Activated naive CD4-positive, alpha-beta T cell treated with anti-CD3 and anti-CD28 coated beads, Interleukin-2, amount 50 U/mL, for 72 hours (primary cell): ENCODE results near the gene NUP107. TPM values are rescaled to one million over a fixed set of nuclear protein-coding genes. Genes with fewer than 3 reads are reported as not detected.
A peak's percentile ranks its signal among the peaks of the same experiment; 100 is the strongest.

Experiments
- ATAC-seq, 2 donors: fragments of 150-1000 bp; cut with Tn5 transposase; 2 replicates each; pipeline ENCODE4 v1.10.0; 2021; ENCODE audit warnings: mild to moderate bottlenecking in 2 of 2, moderate library complexity in 2 of 2
- DNase-seq, 2 donors: peaks; one replicate each; pipeline ENCODE4 v3.0.0; 2021 to 2022; ENCODE audit warnings: low spot score in 2 of 2
- H3K27ac Mint-ChIP-seq, 2 donors: one replicate each; pipeline ENCODE4 v1.8.0; 2022; ENCODE audit warnings: mild to moderate bottlenecking in 2 of 2, mixed read lengths in 2 of 2
- H3K36me3 Mint-ChIP-seq, 2 donors: one replicate each; pipeline ENCODE4 v1.8.0; 2022; ENCODE audit warnings: mixed read lengths in 2 of 2
- H3K9me3 Mint-ChIP-seq, 2 donors: one replicate each; pipeline ENCODE4 v1.8.0; 2022; ENCODE audit warnings: mixed read lengths in 2 of 2
- total RNA-seq, 2 donors: library from RNA; stranded (reverse); gene quantifications; one replicate each; pipeline ENCODE4 v1.2.3, GENCODE V29; 2022

NUP107 gene
- total RNA-seq, 2 donors from 2014 or later = 156 to 159 TPM

DNA sequence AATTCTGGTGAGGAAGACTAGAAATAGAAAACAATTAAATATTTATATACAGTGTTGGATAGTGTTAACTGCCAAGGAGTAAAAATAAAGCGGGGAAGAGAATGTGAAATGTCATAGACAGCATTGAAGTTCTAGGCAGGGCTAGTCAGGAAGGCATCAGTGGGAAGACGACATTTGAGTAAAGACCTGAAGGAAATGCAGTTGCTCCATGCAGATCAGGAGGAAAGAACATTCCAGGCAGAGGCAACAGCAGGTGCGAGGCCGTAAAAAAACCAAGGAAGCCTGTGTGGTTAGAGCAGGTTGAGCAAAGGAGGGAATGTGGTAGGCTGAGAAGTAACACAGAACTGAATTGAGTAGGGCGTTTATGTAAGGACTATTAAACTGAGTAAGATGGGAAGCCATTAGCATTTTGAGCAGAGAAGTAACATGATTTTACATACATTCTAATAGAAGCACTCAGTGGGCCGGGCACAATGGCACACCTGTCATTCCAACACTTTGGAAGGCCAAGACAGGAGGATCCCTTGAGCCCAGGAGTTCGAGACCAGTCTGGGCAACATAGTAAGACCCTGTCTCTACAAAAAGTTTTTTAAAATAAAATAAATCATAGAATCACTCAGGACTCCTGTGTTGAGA is 74.1 kb downstream of the NUP107 start:
- Mint-ChIP-seq H3K36me3 (peaks cover 4 to 6% of the 10 kb centered on the region in 2 donors), H3K9me3 (no peaks in the 10 kb centered on the region), H3K27ac (no peak overlapping the region)
- DNase-seq = no peak
- ATAC-seq = no peak

DNA sequence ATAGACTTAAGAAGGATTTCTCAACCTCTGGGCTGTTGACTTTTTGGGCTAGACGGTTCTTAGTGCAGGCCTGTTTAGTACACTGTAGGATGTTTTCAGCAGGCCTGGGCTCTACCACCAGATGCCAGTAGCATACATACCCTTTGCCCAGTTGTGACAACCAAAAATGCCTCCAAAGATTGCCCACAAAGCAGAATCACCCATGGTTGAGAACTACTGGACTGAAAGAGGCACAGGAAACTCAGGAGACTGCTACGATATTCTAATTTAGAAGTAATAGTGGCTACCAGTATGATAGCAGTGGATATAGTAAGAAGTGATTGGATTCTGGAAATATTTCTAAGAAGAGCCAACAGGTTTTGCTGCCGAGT is 74.6 kb downstream of the NUP107 start:
- no peak for DNase-seq
- H3K27ac Mint-ChIP-seq = peak overlapping the region in 1 of 2 donors; percentile 8
- peaks cover 4 to 6% of the 10 kb centered on the region in 2 donors for H3K36me3 Mint-ChIP-seq
- no peak for ATAC-seq
- H3K9me3 Mint-ChIP-seq = no peaks in the 10 kb centered on the region

DNA sequence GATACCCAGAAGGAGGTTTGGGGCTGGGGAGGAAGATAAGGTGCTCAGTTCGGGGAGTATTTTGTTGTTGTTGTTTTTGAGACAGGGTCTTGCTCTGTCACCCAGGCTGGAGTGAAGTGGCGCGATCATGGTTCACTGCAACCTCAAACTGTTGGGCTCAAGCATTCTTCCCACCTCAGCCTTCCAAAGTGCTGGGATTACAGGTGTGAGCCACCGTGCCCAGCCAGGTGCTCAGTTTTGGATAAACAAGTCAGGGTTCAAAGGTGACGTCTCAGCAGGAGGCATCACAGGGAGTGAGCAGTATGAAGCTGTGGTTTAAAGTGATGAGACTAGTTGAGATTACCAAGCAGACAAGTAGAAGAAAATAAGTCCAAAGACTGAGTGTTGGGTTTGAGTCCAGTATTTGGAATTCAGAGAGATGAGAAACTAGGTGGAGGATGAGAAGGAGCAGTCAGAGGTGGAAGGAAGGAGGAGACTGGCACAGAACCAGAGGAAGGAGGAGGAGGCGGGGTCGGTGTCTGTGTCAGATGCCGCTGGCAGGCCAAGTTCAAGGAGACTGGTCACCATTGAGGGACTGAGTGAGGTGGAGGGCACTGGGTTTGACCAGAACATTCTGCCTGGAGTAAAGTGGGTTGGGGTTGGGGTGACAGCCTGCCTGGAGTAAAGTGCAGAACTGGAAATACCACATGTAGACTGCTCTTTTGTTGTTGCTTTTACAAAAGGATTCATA is 75.3 kb downstream of the NUP107 start:
- ATAC-seq (no peak), DNase-seq (no peak)
- Mint-ChIP-seq H3K9me3 (no peaks in the 10 kb centered on the region), H3K27ac (peak overlapping the region; percentile 5 to 8), H3K36me3 (peaks cover 4 to 6% of the 10 kb centered on the region in 2 donors)

DNA sequence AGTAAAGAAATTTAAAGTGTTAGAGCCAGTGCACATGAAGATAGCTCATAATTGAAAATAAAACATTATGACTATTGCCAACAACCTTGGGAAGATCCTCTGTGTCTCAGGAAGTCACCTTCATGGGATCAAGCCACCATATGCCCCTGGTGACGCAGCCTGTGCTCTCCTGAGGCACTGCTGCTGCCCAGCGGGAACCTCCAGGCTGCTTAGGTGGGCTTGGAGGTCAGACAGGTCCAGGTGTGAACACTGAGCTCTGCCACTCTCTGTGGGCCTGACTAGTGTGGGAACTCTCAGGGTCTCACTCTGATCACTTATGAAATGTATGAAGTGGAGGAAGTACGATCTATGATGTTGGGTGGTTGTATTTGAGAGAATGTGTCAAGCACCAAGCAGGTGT is 75.9 kb downstream of the NUP107 start:
- DNase-seq (no peak), ATAC-seq (no peak)
- Mint-ChIP-seq H3K36me3 (peaks cover 4 to 6% of the 10 kb centered on the region in 2 donors), H3K9me3 (no peaks in the 10 kb centered on the region), H3K27ac (no peak overlapping the region)

DNA sequence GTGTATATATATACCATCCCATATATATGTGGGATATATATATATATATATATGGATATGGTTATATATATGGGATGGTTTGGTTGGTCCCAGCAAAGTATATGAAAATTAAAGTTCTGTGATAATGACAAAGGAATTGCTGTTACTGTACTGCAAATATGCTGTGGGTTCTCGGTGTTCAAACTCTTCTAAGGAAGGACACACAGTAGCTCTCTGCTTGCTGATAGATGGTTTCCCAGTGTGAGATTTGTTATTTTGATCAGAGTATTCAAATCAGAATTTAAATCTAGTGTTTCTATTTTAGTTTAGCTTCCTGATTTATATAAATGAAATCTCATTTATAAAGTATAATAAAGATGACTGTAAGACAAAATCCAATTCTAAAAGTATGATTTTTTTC is 78.9 kb downstream of the NUP107 start:
- ATAC-seq (no peak), DNase-seq (no peak)
- Mint-ChIP-seq H3K27ac (no peak overlapping the region), H3K36me3 (no peaks in the 10 kb centered on the region), H3K9me3 (peaks cover 0 to 3% of the 10 kb centered on the region in 2 donors)

DNA sequence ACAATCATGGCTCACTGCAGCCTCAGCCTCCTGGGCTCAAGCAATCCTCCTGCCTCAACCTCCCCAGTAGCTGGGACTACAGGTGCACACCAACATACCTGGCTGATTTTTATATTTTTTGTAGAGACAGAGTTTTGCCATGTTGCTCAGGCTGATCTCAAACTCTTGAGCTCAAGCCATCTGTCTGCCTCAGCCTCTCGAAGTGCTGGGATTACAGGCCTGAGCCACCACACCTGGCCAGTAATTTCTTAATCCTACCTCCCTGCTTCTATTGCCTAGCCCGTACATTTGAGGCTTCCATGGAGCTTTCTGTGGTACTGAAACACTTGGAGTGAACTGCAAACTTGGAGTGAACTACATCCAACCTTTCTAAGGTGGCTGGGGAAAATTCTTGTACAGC is 79.9 kb downstream of the NUP107 start:
- DNase-seq (no peak), ATAC-seq (no peak)
- Mint-ChIP-seq H3K36me3 (no peaks in the 10 kb centered on the region), H3K27ac (no peak overlapping the region), H3K9me3 (peaks cover 0 to 3% of the 10 kb centered on the region in 2 donors)

DNA sequence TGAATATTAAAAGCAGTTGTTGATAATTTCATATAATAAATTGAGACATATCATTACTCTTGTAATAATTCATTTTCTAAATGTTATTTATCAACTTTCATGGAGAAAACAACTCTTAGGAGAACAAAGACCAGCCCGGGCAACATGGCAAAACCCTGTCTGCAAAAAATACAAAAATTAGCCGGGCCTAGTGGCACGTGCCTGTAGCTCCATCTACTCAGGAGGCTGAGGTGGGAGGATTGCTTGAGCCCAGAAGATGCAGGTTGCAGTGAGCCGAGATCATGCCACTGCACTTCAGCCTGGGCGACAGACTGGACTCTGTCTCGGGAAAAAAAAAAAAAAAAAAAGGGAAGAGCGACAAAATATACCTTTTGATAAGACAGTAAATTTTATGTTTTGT is 80.4 kb downstream of the NUP107 start:
- no peak for DNase-seq
- H3K36me3 Mint-ChIP-seq = no peaks in the 10 kb centered on the region
- peaks cover 0 to 3% of the 10 kb centered on the region in 2 donors for H3K9me3 Mint-ChIP-seq
- ATAC-seq = no peak
- H3K27ac Mint-ChIP-seq = no peak overlapping the region

DNA sequence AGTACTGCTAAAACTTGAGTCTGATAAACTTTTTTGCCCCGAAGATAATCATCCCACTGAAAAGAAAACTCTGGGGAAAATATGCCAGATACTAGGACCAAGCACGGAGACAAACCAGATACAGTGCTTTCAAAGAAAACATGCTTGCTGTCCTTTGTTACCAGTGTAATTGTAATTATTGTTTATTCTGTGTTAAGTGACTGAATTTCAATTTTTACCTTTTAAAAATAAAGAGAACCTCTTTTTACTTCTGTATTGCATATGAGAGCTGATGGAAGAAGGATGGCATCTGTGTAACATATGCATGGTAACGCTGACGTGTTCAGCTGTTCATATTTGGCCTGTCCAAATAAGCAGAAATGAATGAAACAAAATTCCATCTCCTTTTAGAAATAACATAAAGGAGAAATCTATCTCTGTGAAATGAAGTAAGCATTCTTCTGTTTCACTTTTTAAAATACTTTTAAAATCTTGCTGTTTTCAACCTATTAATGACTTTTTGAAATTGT is 81.7 kb downstream of the NUP107 start:
- DNase-seq (no peak), ATAC-seq (no peak)
- H3K9me3 Mint-ChIP-seq = peaks cover 0 to 3% of the 10 kb centered on the region in 2 donors
- no peak overlapping the region for H3K27ac Mint-ChIP-seq
- H3K36me3 Mint-ChIP-seq = no peaks in the 10 kb centered on the region

DNA sequence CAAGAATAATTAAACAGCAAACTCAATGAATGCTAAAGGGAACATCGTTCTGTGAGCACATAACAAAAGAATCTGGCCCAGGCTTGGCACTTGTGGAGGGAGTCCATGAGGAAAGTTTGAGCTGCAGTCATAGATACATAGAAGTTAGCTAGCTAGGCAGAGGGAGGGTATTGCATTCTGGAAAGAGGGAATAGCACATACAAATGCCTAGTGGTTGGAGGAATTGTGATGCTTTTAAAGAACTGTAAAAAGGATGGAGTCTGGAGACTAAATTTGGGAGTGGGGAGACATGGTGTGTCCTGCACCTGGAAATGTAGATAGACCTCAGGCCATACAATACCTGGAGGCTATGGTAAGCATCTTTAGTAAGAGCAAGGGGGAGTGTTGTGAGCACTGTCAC is 83.2 kb downstream of the NUP107 start:
- DNase-seq = no peak
- ATAC-seq = no peak
- Mint-ChIP-seq H3K9me3 (peaks cover 0 to 3% of the 10 kb centered on the region in 2 donors), H3K36me3 (no peaks in the 10 kb centered on the region), H3K27ac (no peak overlapping the region)

DNA sequence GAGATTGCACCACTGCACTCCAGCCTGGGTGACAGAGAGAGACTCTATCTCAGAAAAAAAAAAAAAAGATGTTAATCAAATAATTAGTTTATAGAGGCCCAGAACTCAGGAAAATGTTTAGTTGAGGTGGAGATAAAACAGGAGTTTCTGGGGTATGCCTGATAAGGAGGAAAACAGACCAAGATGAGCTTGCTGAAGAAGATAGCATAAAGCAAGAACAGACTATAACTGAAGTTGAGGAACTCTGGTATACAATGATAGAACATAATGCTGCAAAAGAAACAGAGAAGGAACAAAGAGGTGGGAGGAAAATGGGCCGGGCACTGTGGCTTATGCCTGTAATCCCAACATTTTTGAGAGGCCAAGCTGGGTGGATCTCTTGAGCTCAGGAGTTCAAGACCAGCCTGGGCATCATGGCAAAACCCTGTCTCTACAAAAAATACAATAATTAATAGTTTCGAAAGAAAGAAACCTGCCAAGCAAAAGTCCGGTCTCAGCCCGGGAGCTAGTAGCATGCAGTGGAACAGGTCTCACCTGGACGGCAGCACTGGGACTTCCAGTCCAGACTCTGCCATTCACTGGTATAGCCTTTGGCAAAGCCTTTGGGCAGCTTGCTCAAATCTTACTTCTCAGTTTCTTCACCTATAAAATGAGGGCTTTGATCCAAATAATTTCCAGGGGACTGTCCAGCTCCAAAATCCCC is 84.6 kb downstream of the NUP107 start:
- peaks cover 0 to 3% of the 10 kb centered on the region in 2 donors for H3K9me3 Mint-ChIP-seq
- no peak overlapping the region for H3K27ac Mint-ChIP-seq
- H3K36me3 Mint-ChIP-seq = no peaks in the 10 kb centered on the region
- ATAC-seq = no peak
- DNase-seq = no peak

DNA sequence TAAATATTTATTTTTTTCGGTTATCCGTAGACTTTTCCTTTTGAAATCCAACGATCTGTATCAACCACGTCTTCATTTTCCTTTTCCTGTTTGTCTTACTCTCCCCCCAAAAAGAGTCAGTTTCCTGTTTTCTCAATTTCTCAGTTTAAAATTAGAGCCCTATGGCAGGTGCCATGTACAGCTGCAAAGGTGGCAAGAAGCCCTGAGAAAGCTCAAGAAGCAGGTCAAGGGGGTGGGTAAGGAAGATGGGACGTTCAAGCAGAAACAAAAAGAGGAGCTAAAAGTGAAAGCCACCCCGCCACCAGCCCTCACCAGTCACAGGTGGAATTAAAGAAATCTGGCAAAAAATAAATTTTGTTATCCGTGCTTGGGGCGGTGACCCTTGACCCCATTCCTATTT is 85.9 kb downstream of the NUP107 start:
- no peak for DNase-seq
- H3K27ac Mint-ChIP-seq = peak overlapping the region in 1 of 2 donors; percentile 68
- H3K9me3 Mint-ChIP-seq = peaks cover 0 to 3% of the 10 kb centered on the region in 2 donors
- ATAC-seq = no peak
- H3K36me3 Mint-ChIP-seq = no peaks in the 10 kb centered on the region

DNA sequence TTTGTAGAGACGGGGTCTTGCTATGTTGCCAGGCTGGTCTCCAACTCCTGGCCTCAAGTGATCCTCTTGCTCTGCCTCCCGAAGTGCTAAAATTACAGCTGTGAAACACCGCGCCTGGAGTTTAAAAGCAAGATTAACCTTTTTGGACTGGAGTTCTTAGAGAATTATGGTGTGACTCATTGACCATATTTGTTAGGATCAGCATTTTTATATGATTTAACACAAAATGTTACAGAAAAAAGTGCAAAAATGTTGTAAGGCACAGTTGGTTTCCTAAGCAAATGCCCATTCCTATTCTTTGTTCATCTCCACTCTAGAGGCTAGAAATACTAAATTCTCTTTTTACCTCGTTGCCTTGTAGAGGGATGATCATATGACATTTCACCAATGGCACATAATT is 86.8 kb downstream of the NUP107 start:
- Mint-ChIP-seq H3K27ac (no peak overlapping the region), H3K36me3 (no peaks in the 10 kb centered on the region), H3K9me3 (peaks cover 0 to 3% of the 10 kb centered on the region in 2 donors)
- ATAC-seq = no peak
- no peak for DNase-seq

DNA sequence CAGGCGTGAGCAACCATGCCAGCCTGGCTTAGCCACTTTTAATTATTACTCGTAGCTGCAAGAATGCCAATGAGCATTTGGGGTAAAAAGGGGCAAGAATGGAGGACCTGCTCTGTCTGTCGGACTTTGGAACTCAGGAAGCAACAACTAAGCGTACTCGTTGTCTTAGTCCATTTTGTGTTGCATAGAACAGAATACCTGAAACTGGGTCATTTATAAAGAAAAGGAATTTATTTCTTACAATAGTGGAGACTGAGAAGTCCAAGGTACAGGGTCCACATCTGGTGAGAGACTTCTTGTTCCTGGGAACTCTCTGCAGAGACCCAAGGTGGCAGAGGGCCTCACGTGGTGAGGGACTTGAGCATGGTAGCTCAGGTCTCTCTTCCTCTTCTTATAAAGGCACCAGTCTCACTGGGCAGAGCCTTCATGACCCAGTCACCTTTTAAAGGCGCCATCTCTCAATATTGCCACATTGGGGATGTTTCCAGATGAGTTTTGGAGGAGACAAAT is 88.4 kb downstream of the NUP107 start:
- Mint-ChIP-seq H3K9me3 (peaks cover 0 to 2% of the 10 kb centered on the region in 2 donors), H3K27ac (no peak overlapping the region), H3K36me3 (no peaks in the 10 kb centered on the region)
- ATAC-seq = no peak
- no peak for DNase-seq

DNA sequence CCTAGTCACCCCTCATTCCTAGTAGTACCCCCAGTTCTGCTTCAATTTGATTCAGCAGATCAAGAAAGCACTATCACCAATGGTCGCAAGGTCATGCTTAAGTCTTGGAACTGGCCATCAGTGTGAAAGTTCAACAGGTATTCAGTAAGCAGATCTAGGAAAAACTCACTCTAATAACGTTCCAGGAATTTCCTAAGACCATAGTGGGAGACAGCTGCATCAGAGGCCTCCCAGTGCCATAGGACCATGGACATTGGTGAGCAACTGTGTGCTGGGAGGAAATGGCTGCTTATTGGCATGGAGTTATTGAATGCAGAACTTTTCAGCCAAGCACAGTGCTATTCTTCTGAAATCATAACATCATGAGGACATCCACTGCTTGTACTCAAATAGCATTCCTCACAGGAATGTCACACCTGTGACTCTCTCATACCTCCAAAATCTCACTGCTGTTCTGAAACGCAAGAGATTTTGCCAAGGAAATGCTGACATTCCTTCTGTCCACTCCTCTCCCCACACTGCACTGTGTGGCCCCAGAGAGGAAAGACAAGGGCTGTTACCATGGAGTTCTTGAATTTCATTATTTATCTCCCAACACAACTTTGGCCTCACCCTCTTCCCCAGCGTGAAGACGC is 90.3 kb downstream of the NUP107 start:
- no peaks in the 10 kb centered on the region for H3K36me3 Mint-ChIP-seq

DNA sequence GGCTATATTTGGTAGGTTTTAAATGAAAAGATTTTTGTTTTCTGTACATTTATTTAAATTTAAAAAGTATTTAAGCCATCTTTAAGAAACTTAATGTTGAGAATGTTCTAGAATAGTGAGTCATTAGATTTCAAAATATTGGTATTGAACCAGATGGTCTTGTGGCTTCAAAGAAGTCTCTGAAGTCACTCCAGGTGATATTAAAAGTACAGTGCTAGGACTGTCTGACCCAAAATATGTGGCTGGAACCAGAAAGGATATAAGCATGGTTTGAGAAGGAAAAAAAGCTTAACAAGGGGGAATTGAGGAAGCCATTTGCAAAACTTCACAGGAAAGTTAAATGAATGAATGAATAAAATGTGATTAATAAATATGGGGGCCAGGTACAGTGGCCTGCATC is 92.5 kb downstream of the NUP107 start:
- H3K36me3 Mint-ChIP-seq = no peaks in the 10 kb centered on the region
- H3K9me3 Mint-ChIP-seq = no peaks in the 10 kb centered on the region
- H3K27ac Mint-ChIP-seq = peak overlapping the region in 1 of 2 donors; percentile 17
- DNase-seq = no peak
- no peak for ATAC-seq

More for the DNA sequence above, 90.3 kb downstream of the NUP107 start:
- ATAC-seq (no peak), DNase-seq (no peak)
- H3K27ac Mint-ChIP-seq = no peak overlapping the region
- no peaks in the 10 kb centered on the region for H3K9me3 Mint-ChIP-seq

DNA sequence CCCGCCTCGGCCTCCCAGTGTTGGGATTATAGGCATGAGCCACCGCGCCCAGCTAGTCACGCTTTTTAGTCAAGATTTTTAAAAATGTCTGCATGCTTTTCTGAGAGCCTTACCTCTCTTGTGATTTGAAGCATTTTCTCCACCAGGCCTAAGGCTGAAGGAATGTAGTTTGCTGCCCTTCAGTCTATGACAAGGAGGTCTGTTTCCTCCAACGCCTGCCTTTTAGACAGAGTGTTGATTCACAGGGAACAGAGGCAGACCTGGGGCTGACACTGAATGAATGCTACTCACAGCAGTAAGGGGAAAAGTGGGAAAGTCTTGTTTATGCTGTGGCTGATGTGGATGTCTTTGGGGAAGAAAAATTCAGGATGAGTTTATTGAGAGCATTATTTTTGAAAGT is 94.0 kb downstream of the NUP107 start:
- no peak for DNase-seq
- Mint-ChIP-seq H3K36me3 (no peaks in the 10 kb centered on the region), H3K9me3 (no peaks in the 10 kb centered on the region), H3K27ac (peak overlapping the region in 1 of 2 donors; percentile 21)
- no peak for ATAC-seq

DNA sequence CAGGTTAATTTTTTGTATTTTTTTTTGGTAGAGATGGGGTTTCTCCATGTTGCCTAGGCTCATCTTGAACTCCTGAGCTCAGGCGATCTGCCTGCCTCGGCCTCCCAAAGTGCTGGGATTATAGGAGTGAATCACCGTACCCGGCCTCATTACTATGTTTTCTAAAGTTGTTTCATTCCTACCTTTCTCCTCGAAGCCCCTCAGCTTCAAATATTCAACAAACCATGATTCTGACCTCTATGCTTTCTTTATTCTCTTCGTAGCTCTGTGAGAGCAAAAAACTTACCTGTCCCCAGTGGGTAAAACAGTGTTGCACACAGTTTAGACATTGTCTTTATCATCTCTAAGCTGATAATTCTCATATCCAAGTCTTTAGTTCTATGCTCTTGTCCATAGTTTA is 95.0 kb downstream of the NUP107 start:
- ATAC-seq = no peak
- no peaks in the 10 kb centered on the region for H3K9me3 Mint-ChIP-seq

More for the DNA sequence above, 95.0 kb downstream of the NUP107 start:
- H3K36me3 Mint-ChIP-seq = no peaks in the 10 kb centered on the region
- no peak for DNase-seq
- peak overlapping the region in 1 of 2 donors; percentile 21 for H3K27ac Mint-ChIP-seq
